HG02938 (cell line): ENCODE measurements around the gene PLA2G15.

Experiments
- ATAC-seq: cut with Tn5 transposase; IDR thresholded peaks from one replicate; pipeline ENCODE4 v1.9.1; 2021; ENCODE audit warnings: mild to moderate bottlenecking, moderate library complexity; ENCODE audit not compliant: unreplicated experiment

Gene PLA2G15

DNA sequence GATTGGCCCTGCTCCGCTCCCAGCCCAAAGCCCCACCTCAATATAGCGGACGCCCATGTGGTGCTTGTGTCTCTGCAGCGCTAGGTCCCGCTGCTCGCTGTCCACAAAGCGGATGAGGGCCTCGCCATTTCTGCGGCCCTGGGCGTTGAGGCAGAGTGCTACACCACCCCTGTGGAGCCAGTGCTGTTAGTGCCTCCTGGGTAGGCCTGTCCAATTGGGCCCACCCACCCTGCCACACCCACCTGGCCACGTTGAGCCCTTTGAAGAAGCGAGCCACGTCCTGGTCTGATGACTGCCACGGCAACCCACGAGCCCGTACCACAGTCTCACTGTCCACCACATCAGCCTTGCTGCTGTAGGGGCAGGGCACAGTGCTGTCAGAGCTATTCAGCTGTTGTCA is 12.8 kb upstream of the PLA2G15 start:
- no peak for ATAC-seq

GRCh38 chr16:68233085-68233834 is 11.9 kb upstream of the PLA2G15 start:
- ATAC-seq: no peak

- no peak for ATAC-seq
Measured at GRCh38 chr16:68233835-68234187, 11.4 kb upstream of the PLA2G15 start.

DNA sequence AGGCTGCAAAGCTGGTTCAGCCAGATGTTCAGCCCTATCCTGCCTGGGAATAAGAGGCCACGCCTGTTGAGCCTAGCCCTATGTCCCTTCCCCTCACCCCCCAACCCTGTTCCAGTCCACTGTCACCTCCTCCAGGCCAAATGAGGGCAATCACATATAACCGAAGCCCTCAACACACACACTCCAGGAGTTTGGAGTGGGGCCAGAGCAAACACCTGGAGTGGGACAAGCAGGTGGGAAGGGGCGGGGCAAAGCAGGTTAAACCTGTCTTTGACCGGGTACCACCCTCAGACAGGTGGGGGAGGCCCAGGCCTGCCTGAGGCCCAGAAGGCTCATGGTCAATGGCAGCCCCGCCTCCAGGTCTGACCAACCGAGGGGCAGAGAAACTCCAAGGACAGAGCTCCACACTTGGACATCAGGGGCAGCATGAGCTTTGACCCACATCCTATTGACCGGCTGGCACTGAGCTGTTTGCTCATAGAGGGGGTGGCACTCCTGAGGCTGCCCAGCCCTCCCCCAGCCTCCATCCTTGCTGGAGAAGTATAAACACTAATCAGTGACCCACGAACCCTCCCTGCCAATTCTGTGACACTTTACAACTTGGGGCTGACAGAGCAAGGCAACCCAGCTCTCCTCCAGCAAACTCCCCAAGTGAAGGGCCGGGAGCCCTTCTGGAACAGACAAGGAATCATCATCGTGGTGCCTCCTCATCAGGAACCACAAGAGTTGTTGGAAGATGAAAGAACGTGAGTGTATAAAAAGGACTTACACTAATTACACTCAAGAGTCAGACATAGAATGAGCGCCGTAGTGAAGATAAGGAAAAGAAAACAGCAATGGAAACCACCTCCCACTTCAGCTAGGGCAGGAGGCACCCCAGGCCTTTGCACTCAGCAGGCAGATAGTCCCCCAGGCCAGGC is 10.7 kb upstream of the PLA2G15 start:
- ATAC-seq: no peak

DNA sequence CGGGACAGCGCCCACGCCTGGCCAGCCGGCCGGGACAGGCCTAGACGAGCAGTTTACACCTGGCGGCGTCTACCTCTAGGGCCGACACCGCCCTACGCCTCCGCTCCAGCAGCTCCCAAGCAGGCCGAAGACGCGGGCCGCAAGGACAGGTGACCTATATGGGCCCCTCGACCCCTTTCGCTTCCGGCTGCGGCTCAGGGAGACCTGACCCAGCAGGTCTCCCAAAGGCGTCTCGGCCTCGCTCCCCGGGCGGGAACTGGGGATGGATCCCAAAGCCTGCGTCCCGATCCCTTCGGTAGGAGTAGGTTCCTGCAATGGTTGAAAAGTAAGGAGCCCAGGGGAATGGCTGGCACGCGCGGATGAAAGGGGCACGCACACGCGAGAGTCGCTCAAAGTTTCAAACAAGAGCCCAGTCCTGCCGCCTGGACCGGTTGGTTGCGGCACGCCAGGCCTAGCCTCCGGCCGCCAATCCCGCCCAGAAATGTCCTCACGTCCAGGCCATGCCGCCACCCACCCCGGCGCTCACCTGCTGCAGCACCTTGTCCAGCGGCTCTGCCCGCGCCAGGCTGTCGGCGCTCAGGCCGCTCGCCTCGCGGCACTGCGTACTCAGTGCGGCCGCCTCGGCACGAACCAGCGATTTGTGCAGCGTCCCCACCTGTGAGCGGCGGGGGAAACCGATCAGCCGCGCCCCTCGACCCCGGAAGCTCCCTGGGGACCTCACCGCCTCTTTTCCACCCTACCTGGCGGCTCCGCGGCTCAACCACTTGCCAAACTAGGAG is 9.9 kb upstream of the PLA2G15 start:
- no peak for ATAC-seq

GRCh38 chr16:68235887-68236136 is 9.4 kb upstream of the PLA2G15 start, which contains the start of gene ESRP2:
Gene ESRP2 (minus strand): TSS chr16:68236127. CDS start chr16:68236045, 82 bp downstream.
- ATAC-seq: no peak

GRCh38 chr16:68236137-68236825 is 8.9 kb upstream of the PLA2G15 start:
- ATAC-seq: no peak

GRCh38 chr16:68236826-68237242 is 8.3 kb upstream of the PLA2G15 start:
- no peak for ATAC-seq

GRCh38 chr16:68237243-68238028 is 7.7 kb upstream of the PLA2G15 start:
- ATAC-seq: peak; percentile 71

- no peak for ATAC-seq
Measured at GRCh38 chr16:68238029-68238345, 7.2 kb upstream of the PLA2G15 start.

- no peak for ATAC-seq
Measured at GRCh38 chr16:68242085-68242484, 3.1 kb upstream of the PLA2G15 start.

- no peak for ATAC-seq
Measured at GRCh38 chr16:68242926-68243858, 2.0 kb upstream of the PLA2G15 start.

GRCh38 chr16:68244481-68244902 is 681 bp upstream of the PLA2G15 start:
- no peak for ATAC-seq

DNA sequence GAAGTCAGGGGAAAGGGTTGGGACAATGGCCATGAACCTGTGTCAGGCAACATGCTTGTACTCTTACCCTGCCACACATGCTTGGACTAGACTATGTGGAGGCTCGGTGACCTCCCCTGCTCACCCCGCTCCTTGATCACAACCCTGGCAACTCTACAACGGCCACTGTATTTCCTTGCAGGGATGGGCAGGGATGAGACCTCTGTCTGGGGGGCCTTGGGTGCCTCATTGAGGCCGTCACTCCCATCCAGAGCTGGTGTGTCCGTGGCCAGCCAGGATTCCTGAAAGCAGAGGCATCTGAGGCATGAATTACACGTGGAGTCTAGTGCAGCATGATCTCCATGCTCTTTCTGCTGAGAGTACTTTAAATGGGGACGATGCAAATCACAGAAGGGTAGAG is 948 bp downstream of the PLA2G15 start:
- ATAC-seq: no peak

- ATAC-seq: no peak
Measured at GRCh38 chr16:68246666-68247065, 1.5 kb downstream of the PLA2G15 start.

GRCh38 chr16:68247400-68247799 is 2.2 kb downstream of the PLA2G15 start:
- ATAC-seq: no peak

GRCh38 chr16:68247932-68248331 is 2.8 kb downstream of the PLA2G15 start:
- no peak for ATAC-seq

DNA sequence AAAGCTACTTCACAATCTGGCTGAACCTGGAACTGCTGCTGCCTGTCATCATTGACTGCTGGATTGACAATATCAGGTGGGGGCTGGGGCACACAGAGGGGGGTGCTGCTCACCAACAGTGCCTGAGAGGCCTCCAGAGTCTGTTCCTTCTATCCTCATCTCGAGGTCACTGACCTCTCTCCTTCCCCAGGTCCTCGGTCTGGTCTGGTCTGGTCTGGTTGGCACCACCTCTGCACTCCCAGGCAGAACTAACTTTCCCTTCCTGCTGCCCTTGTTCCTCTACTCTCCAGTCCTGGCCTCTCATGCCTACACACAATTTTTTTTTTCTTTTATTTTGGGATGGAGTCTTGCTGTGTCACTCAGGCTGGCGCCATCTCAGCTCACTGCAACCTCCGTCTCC is 4.2 kb downstream of the PLA2G15 start:
- no peak for ATAC-seq

DNA sequence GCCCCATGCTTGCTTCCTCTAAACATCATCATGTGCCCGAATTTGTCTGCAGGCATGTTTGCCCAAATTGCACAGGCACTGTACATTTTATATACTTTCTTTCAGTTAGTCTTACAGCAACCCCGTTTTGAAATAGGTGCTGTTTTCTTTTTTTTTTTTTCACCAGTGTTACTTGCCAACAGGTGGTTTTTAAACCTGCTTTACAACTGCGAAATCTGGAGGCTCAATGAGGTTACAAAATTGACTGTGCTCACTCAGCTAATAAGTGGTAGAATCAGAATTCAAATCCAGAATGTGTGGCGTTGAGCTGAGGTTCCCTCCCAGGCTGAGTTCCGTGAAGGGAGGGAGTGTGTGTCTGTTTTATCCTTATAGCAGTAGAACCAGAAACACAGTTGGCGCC is 5.8 kb downstream of the PLA2G15 start:
- no peak for ATAC-seq
